K562 (cell line): Measurements from ENCODE around the gene AKT1.

Source experiments
- ARID4B ChIP-seq: sonication (generic); formaldehyde crosslinking; IDR thresholded peaks from 2 replicates; pipeline ENCODE4 v1.8.0; 2022; ENCODE audit warnings: mild to moderate bottlenecking, missing genetic modification reagents
- CSDE1 ChIP-seq, 2 experiments: fragments of 450-650 bp; IDR thresholded peaks; 2 replicates each; pipeline ENCODE4 v1.6.1; 2016; ENCODE audit warnings: mild to moderate bottlenecking in 1 of 2
- GABPA ChIP-seq: fragments of 200-800 bp; sonication (Bioruptor generic); conservative IDR thresholded peaks from 2 replicates; pipeline ENCODE4 v1.6.1; 2016; ENCODE audit warnings: low read depth, missing genetic modification characterization, missing compliant biosample characterization
- MTA2 ChIP-seq: fragments of 450-650 bp; IDR thresholded peaks from 2 replicates; pipeline ENCODE4 v1.6.1; 2016; ENCODE audit warnings: low read depth
- NCOA1 ChIP-seq: fragments of 450-650 bp; IDR thresholded peaks from 2 replicates; pipeline ENCODE4 v1.6.1; 2016; ENCODE audit warnings: low read depth
- NFIC ChIP-seq: fragments of 450-650 bp; IDR thresholded peaks from 2 replicates; pipeline ENCODE4 v1.6.1; 2017; ENCODE audit warnings: mild to moderate bottlenecking, inconsistent platforms
- TAF9B ChIP-seq: fragments of 450-650 bp; IDR thresholded peaks from 2 replicates; pipeline ENCODE4 v1.6.1; 2018; ENCODE audit warnings: mild to moderate bottlenecking; ENCODE audit not compliant: partially characterized antibody

DNA sequence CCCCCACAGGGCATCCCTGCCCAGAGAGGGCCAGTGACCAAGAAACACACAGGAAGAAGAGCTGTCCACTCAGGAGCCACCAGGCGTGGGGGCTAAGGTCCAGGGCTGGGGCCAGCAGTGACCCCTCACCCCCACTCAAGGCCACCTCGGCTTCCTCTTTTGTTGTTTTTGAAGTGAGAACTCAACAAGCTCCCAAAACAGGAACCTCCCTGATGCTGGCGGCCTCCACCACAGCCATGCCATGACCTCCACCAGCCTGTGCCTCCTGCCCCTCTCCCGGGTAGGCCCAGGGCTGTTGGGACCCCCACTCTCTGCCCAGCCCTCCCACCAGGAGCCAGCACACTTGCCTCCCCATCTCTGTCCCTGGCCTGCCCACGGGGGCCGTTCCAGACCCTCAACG lies 7.8 kb downstream of the AKT1 start:
- TF ChIP-seq GABPA (tag) (no peak), NCOA1 (no peak), MTA2 (no peak), TAF9B (no peak), CSDE1 (IDR thresholded peaks at IDR 0.05) (no peak), NFIC (no peak), ARID4B (CRISPR knock-in tag) (no peak)
